Fibroblast of skin of left quadriceps (primary cell): ENCODE results near the gene ALG8.
"Not testable (repeated sequence)": the region's sequence is repeated elsewhere in the genome, so short reads cannot be mapped to it uniquely, and the experiment has no call there.

ENCODE experiments used
- DNase-seq, 2 experiments: peaks; one replicate each; pipeline ENCODE4 v3.0.0-alpha.2; 2013; ENCODE audit warnings: low read depth in 2 of 2

Gene ALG8

GRCh38 chr11:78139422-78140391 is at the start of gene ALG8:
Gene ALG8 (minus strand): TSS chr11:78139626. CDS start chr11:78139588, 38 bp downstream.
- DNase-seq, result peak; percentile 85 to 88

GRCh38 chr11:78188286-78189173 is 49.1 kb upstream of the ALG8 start, which contains the start of the genes KCTD21 and USP35:
Gene KCTD21 (minus strand): TSS chr11:78188626. CDS start chr11:78174554, 14,072 bp downstream.
Gene USP35 (plus strand): TSS chr11:78188919. CDS start chr11:78196246, 7,327 bp downstream.
- DNase-seq, result peak; percentile 88 to 89

- DNase-seq, result no peak
Observed at GRCh38 chr11:78187366-78188285, 48.2 kb upstream of the ALG8 start.

- DNase-seq, result peak; percentile 50 to 58
Observed at GRCh38 chr11:78181185-78181584, 41.8 kb upstream of the ALG8 start.

GRCh38 chr11:78180751-78181150 is 41.3 kb upstream of the ALG8 start:
- no peak for DNase-seq

GRCh38 chr11:78179459-78180071 is 40.1 kb upstream of the ALG8 start:
- DNase-seq, result no peak

- no peak for DNase-seq
Observed at GRCh38 chr11:78177216-78177615, 37.8 kb upstream of the ALG8 start.

GRCh38 chr11:78176605-78177141 is 37.2 kb upstream of the ALG8 start:
- DNase-seq, result no peak

- not testable (repeated sequence) for DNase-seq
Observed at GRCh38 chr11:78175862-78176261, 36.4 kb upstream of the ALG8 start.

- no peak for DNase-seq
Observed at GRCh38 chr11:78171951-78172350, 32.5 kb upstream of the ALG8 start.

GRCh38 chr11:78170874-78171549 is 31.6 kb upstream of the ALG8 start:
- DNase-seq, result no peak

- no peak for DNase-seq
Observed at GRCh38 chr11:78170413-78170812, 31.0 kb upstream of the ALG8 start.

GRCh38 chr11:78168539-78169477 is 29.4 kb upstream of the ALG8 start:
- DNase-seq, result peak; percentile 58 to 66

- DNase-seq, result no peak
Observed at GRCh38 chr11:78166855-78167469, 27.5 kb upstream of the ALG8 start.

GRCh38 chr11:78164471-78164870 is 25.0 kb upstream of the ALG8 start:
- DNase-seq, result no peak

GRCh38 chr11:78163828-78164227 is 24.4 kb upstream of the ALG8 start:
- no peak for DNase-seq

GRCh38 chr11:78161962-78162371 is 22.5 kb upstream of the ALG8 start:
- DNase-seq, result no peak

- DNase-seq, result no peak
Observed at GRCh38 chr11:78161346-78161745, 21.9 kb upstream of the ALG8 start.
